NCI-H510A treated with DMSO at 0.1 percent for 48 hours (cell line): ENCODE data around the gene AKAP13.
"Not testable (repeated sequence)": the region's sequence is repeated elsewhere in the genome, so short reads cannot be mapped to it uniquely, and the experiment has no call there.

Source experiments
- DNase-seq: peaks from one replicate; lab custom pipeline; 2025; lab: John Stamatoyannopoulos, UW

The AKAP13 gene

GRCh38 chr15:85793641-85794597, 413.5 kb downstream of the AKAP13 start:
- peak; percentile 19 for DNase-seq

GRCh38 chr15:85794598-85795336, 414.4 kb downstream of the AKAP13 start, which contains the start of gene KLHL25:
TSS of gene KLHL25 (minus strand) at chr15:85794925. CDS start at chr15:85769810, 25,115 bp downstream.
- peak; percentile 81 for DNase-seq

- DNase-seq, result no peak
Observed at GRCh38 chr15:85795337-85796305, 415.2 kb downstream of the AKAP13 start.

- DNase-seq, result not testable (repeated sequence)
Observed at GRCh38 chr15:85796371-85796770, 416.0 kb downstream of the AKAP13 start.
